HCT116 (cell line): ENCODE results near the gene CROCC. TPM values are rescaled to one million over a fixed set of nuclear protein-coding genes. Genes with fewer than 3 reads are reported as not detected.

Source experiments
- ATAC-seq: fragments of 200-7000 bp; cut with Tn5 transposase; 2 replicates; pipeline ENCODE4 v1.9.1; 2020; ENCODE audit warnings: mild to moderate bottlenecking, moderate library complexity
- BruUV-seq: library from RNA; stranded (reverse); fragments of 400-500 nt; replicated peaks from 2 replicates; lab custom pipeline; 2021; lab: Mats Ljungman, UMichigan
- CTCF ChIA-PET: fragments of 300-600 bp; sonication (Branson Sonifier 250); formaldehyde crosslinking; loops from one replicate; lab custom pipeline; 2021; ENCODE audit warnings: antibody characterized with exemption; lab: Charles Lee
- POLR2A ChIA-PET: fragments of 300-600, 350-600 bp; sonication (Branson Sonifier 250); formaldehyde crosslinking; loops from one replicate; lab custom pipeline; 2021; ENCODE audit warnings: antibody characterized with exemption; lab: Charles Lee
- RAD21 ChIA-PET, 2 experiments: fragments of 300-600 bp; sonication (Branson Sonifier 250); formaldehyde crosslinking; loops; one replicate each; lab custom pipeline; 2023; ENCODE audit warnings: low total read pairs in 2 of 2; ENCODE audit not compliant: uncharacterized antibody in 2 of 2, unreplicated experiment in 2 of 2, low non-redundant PET in 1 of 2; lab: Charles Lee
- DNase-seq: peaks from one replicate; pipeline ENCODE4 v3.0.0-alpha.2; 2010; ENCODE audit warnings: low read depth, low spot score
- H2AFZ ChIP-seq: fragments of 200-600 bp; shearing (Covaris generic), sonication (generic); 2 replicates; pipeline ENCODE4 v1.6.1; 2017; ENCODE audit warnings: low read depth, mixed run types, mixed read lengths, antibody characterized with exemption, low read length; ENCODE audit not compliant: poor library complexity, severe bottlenecking
- H3K27ac ChIP-seq: 2 replicates; pipeline ENCODE4 v1.5.1; 2012; ENCODE audit warnings: low read depth, low read length
- H3K27me3 ChIP-seq: fragments of 200-600 bp; sonication (generic); 2 replicates; pipeline ENCODE4 v1.6.1; 2016; ENCODE audit warnings: mixed run types, low read length, mixed read lengths; ENCODE audit not compliant: insufficient read depth
- H3K36me3 ChIP-seq, 2 experiments: fragments of 200-500 bp in 1 of 2; fragments of 200-600 bp in 1 of 2; sonication (Bioruptor generic) in 1 of 2; sonication (generic) in 1 of 2; 2 replicates each; pipeline versions ENCODE4 v1.5.1 to v1.6.1; 2014 to 2016; ENCODE audit warnings: low read length in 2 of 2, inconsistent platforms in 1 of 2, mixed read lengths in 1 of 2, mixed run types in 1 of 2; ENCODE audit not compliant: insufficient read depth in 2 of 2, control insufficient read depth in 1 of 2
- H3K4me1 ChIP-seq, 2 experiments: fragments of 200-600 bp in 1 of 2; sonication (generic) in 1 of 2; 2 replicates each; pipeline versions ENCODE4 v1.5.1 to v1.6.1; 2012 to 2017; ENCODE audit warnings: low read length in 2 of 2, inconsistent platforms in 1 of 2, mild to moderate bottlenecking in 1 of 2, mixed read lengths in 1 of 2, mixed run types in 1 of 2, moderate library complexity in 1 of 2; ENCODE audit not compliant: insufficient read depth in 2 of 2, control insufficient read depth in 1 of 2
- H3K4me2 ChIP-seq: fragments of 200-600 bp; sonication (generic); 2 replicates; pipeline ENCODE4 v1.6.1; 2017; ENCODE audit warnings: mixed run types, low read length, mixed read lengths
- H3K4me3 ChIP-seq, 2 experiments: fragments of 200-600 bp in 1 of 2; sonication (generic) in 1 of 2; replicated peaks in 1 of 2; 2 replicates each; pipeline ENCODE4 v1.5.1; 2011 to 2016; ENCODE audit warnings: low read length in 2 of 2, control low read depth in 1 of 2, low read depth in 1 of 2, mild to moderate bottlenecking in 1 of 2, mixed read lengths in 1 of 2, mixed run types in 1 of 2
- H3K79me2 ChIP-seq: fragments of 200-600 bp; sonication (generic); 2 replicates; pipeline ENCODE4 v1.6.1; 2017; ENCODE audit warnings: mild to moderate bottlenecking, mixed run types, low read length, moderate library complexity, mixed read lengths; ENCODE audit not compliant: insufficient read depth
- H3K9ac ChIP-seq: fragments of 200-600 bp; sonication (generic); 2 replicates; pipeline ENCODE4 v1.6.1; 2016; ENCODE audit warnings: low read length, mixed read lengths
- H3K9me2 ChIP-seq: fragments of 200-600 bp; sonication (generic), shearing (Covaris generic); 2 replicates; pipeline ENCODE4 v1.6.1; 2017; ENCODE audit warnings: mixed run types, mild to moderate bottlenecking, moderate library complexity; ENCODE audit not compliant: insufficient read depth
- H3K9me3 ChIP-seq, 2 experiments: fragments of 200-500 bp in 1 of 2; fragments of 200-600 bp in 1 of 2; sonication (Bioruptor generic) in 1 of 2; sonication (generic) in 1 of 2; 2 replicates each; pipeline ENCODE4 v1.6.1; 2014 to 2017; ENCODE audit warnings: low read length in 2 of 2, mixed read lengths in 2 of 2, inconsistent platforms in 1 of 2, low read depth in 1 of 2, mild to moderate bottlenecking in 1 of 2, mixed run types in 1 of 2, moderate library complexity in 1 of 2; ENCODE audit not compliant: control insufficient read depth in 1 of 2, insufficient read depth in 1 of 2
- H4K20me1 ChIP-seq: fragments of 200-600 bp; sonication (generic), shearing (Covaris generic); 2 replicates; pipeline ENCODE4 v1.6.1; 2017; ENCODE audit warnings: mixed run types, mild to moderate bottlenecking, moderate library complexity; ENCODE audit not compliant: insufficient read depth
- ELF1 ChIP-seq: IDR thresholded peaks from 2 replicates; pipeline ENCODE4 v1.6.1; 2012; ENCODE audit warnings: low read depth, borderline replicate concordance
- EZH2phosphoT487 ChIP-seq: fragments of 200-600 bp; IDR thresholded peaks from 2 replicates; pipeline ENCODE4 v1.6.1; 2018; ENCODE audit warnings: antibody characterized with exemption, borderline replicate concordance
- MAX ChIP-seq: IDR thresholded peaks from 2 replicates; pipeline ENCODE4 v1.6.1; 2012
- SRF ChIP-seq: IDR thresholded peaks from 2 replicates; pipeline ENCODE4 v1.6.1; 2012; ENCODE audit warnings: low read depth
- TCF7L2 ChIP-seq: IDR thresholded peaks from 2 replicates; pipeline ENCODE4 v1.7.0; 2011; ENCODE audit warnings: borderline replicate concordance, inconsistent platforms; ENCODE audit not compliant: insufficient read depth, insufficient read length; ENCODE audit errors: extremely low read depth
- ZBTB33 ChIP-seq: IDR thresholded peaks from 2 replicates; pipeline ENCODE4 v1.6.1; 2011; ENCODE audit warnings: mild to moderate bottlenecking, low read length, moderate library complexity; ENCODE audit not compliant: insufficient replicate concordance; ENCODE audit errors: extremely low read depth
- ZFX ChIP-seq: fragments of 450-650 bp; IDR thresholded peaks from 2 replicates; pipeline ENCODE4 v1.6.1; 2017
- intact Hi-C: fragments of 100-400 bp; cut with micrococcal nuclease; formaldehyde crosslinking; loops from 2 replicates; pipeline ENCODE4 v1.10.0; 2022
- total RNA-seq: library from RNA; stranded (reverse); gene quantifications from one replicate; pipeline ENCODE4 v1.2.1, GENCODE V29; 2021; ENCODE audit not compliant: unreplicated experiment

CROCC gene
- total RNA-seq, 1 experiment from 2014 or later: 30.1 TPM

- ATAC-seq: no peak
- POLR2A ChIA-PET: interaction anchor here (1.3 kb wide), 1 partner anchor 108 kb away, joined by 4 read pairs; no protein-coding TSS in a partner anchor
These were observed 91.2 kb downstream of the CROCC start for GRCh38 chr1:17012775-17013490.

More at GRCh38 chr1:17012775-17013490, 91.2 kb downstream of the CROCC start:
- TF ChIP-seq MAX (no peak), SRF (no peak), TCF7L2 (no peak), ELF1 (no peak), EZH2phosphoT487 (no peak), ZBTB33 (no peak), ZFX (no peak)
- peaks cover 17 to 40% of the 10 kb centered on the region in 2 experiments for H3K4me1 ChIP-seq
- H3K4me2 ChIP-seq: peak overlapping the region; percentile 94; the same call in 1 of the 2 replicates
- BruUV-seq: no TSS peak
- CTCF ChIA-PET: no interaction called here
- H3K9me3 ChIP-seq: no peaks in the 10 kb centered on the region
- no peaks in the 10 kb centered on the region for H3K79me2 ChIP-seq
- H3K36me3 ChIP-seq: no peaks in the 10 kb centered on the region; a peak in 1 of 4 replicates
- no peaks in the 10 kb centered on the region for H4K20me1 ChIP-seq
- H2AFZ ChIP-seq: no peak overlapping the region
- no peak overlapping the region for H3K27ac ChIP-seq
- H3K27me3 ChIP-seq: no peaks in the 10 kb centered on the region
- H3K9ac ChIP-seq: no peak overlapping the region
- H3K4me3 ChIP-seq: no peak overlapping the region
- no peaks in the 10 kb centered on the region for H3K9me2 ChIP-seq
- no peak for DNase-seq
- RAD21 ChIA-PET: no interaction called here
- intact Hi-C loops: loop anchor here (5.0 kb wide), 2 partner anchors 34 to 51 kb away; no protein-coding TSS in a partner anchor
